GM18499 (cell line): ENCODE data around the gene RCOR1.
"Not testable (repeated sequence)": the region's sequence is repeated elsewhere in the genome, so short reads cannot be mapped to it uniquely, and the experiment has no call there.

Source experiments
- ATAC-seq: cut with Tn5 transposase; IDR thresholded peaks from one replicate; pipeline ENCODE4 v1.9.1; 2021; ENCODE audit warnings: moderate number of reproducible peaks; ENCODE audit not compliant: insufficient read depth, unreplicated experiment

RCOR1 gene

DNA sequence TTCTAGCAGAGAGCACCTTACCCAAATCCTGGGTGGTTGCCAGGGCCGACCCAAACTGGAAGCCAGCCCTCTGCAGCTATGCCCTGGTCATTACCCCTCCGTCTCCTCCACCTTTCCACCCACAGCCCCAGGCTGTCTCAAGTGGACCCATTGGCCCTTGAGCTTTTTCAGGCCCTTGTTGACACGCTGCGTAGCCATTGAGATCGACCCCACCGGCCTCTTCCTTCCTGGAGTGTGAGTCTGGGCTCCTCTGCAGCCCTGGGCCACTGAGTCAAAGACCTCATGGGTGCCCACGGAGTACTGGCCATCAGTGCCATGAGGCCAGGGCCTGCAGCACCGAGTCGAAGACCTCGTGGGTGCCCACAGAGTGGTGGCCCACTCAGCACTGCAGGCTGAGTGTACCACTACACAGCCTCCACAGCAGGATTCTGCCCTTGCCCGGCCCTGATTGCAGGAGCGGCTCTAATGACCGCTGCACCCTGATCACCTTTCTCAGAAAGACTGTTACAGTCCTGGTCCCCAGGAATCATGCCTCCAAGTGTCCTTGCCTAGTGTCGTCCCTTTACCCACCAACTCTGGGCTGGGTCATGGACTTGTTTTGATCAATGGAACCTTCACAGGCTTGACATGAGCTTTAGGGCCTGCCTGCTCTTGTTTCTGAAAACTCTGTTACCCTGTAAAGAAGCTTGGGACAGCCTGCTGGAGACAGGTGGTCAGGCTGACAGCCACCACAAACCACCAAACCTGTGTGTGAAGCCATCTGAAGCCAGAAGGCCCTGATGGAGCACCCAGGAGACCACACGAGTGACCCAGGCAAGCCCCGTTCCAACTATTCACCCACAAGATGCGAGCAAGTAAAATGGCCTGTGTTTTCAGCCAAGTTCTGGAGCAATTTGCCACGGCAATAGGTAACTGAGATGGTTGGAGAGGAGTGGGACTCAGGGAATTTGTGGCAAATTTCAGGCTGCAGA lies 145.2 kb downstream of the RCOR1 start:
- no peak for ATAC-seq

DNA sequence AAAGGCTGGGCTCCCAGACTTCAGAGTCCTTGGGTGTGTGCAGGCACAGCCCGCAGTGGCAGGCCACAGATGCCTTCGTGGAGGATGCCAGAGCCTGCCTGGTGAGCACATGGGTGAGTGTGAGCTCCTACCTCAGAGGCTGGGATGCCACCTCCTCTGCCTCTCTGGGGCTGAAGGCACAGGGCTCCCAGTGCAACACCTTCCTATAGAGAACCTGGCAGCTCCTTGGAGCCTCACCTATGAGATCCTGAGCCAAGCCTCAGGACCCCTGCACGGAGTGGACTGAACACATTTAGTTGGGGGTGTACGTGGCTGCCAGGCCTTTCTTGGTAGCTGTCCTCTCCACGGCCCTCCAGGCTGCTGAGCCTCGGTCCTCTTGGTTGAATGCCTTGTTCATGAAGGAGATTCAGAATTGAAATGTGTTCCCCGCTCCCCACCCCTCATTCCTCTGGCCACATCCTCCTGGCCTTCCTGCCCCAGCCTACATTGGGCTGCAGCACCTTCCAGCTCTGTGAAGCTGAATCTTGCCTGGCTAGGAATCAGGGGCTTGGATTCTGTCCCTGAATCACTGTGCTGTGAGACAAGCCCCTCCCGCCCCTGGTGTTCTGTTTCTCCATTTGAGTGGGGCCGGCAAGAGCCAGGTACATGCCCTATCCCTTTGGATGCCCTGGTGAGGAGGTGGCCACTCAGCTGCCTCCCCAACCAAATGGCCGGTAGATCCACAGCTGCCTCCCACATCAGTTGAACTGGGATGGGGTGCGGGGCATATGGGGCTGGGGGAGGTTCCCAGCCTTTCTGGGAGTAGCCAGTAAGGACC lies 146.1 kb downstream of the RCOR1 start:
- no peak for ATAC-seq

DNA sequence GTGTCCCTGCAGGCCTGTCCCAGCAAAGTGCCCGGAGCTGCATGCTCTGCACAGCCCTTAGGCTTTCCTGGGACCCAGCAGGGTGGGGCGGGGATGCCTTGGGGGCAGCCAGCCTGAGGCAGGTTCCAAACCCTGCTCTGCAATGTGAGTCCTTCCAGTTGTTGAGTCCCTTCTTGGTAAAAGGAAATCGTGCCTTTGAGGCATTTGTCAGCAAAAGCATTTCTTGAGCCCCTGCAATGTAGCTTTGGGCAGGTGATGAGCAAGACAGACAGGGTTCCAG lies 146.7 kb downstream of the RCOR1 start:
- no peak for ATAC-seq

DNA sequence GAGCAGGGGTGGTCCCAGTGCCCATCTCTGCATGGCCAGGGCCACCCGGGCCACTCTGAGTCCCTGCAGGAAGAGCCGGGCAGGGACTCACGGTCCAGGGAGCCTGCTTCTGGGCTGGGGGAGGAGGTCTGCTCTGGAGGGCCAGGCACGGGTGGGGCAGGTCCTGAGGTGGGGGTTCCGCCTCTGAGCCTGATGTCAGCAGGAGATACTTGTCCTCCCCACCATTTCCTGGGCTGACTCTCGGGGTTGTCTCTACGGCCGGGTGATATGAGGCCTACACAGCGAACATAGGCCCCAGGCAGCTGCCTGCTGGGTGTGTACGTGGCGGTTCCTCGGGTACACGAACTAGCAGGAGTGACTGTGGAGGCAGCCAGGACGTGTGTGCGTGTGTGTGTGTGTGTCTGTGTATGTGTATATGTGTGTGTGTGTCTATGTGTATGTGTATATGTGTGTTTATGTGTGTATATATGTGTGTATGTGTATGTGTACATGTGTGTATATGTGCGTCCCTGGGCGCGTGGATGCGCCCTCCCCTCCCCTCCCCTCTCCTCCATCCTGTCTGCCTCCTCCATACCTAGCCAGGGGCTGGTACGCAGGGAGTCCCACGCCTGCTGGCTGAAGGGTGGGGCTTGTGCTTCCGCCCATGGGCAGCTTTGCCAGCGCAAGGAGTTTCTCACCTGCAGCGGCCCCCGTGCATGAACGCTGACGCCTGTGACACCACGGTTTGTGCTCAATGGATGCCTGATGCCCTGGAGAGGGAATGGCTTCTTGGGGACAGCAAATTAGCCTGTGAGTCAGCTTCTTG lies 154.4 kb downstream of the RCOR1 start:
- ATAC-seq = no peak

DNA sequence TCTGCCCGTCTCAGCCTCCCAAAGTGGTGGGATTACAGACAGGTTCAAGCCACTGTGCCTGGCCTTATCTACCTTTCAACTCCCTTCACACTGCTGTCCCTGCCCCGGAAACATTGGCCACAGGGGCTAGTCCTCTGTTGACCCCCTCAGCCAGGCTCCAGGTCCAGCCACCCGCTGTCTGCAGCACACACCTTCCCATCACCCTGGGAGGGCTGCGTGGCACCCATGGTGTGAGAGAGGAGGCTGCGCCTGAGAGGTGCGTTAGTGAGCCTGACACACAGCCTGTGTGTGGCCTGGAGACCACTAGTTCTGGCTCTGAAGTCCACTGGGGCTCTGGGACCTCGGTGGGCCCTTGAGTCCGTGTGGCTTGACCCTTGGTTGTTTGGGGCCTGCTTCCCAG lies 156.4 kb downstream of the RCOR1 start:
- ATAC-seq = no peak

DNA sequence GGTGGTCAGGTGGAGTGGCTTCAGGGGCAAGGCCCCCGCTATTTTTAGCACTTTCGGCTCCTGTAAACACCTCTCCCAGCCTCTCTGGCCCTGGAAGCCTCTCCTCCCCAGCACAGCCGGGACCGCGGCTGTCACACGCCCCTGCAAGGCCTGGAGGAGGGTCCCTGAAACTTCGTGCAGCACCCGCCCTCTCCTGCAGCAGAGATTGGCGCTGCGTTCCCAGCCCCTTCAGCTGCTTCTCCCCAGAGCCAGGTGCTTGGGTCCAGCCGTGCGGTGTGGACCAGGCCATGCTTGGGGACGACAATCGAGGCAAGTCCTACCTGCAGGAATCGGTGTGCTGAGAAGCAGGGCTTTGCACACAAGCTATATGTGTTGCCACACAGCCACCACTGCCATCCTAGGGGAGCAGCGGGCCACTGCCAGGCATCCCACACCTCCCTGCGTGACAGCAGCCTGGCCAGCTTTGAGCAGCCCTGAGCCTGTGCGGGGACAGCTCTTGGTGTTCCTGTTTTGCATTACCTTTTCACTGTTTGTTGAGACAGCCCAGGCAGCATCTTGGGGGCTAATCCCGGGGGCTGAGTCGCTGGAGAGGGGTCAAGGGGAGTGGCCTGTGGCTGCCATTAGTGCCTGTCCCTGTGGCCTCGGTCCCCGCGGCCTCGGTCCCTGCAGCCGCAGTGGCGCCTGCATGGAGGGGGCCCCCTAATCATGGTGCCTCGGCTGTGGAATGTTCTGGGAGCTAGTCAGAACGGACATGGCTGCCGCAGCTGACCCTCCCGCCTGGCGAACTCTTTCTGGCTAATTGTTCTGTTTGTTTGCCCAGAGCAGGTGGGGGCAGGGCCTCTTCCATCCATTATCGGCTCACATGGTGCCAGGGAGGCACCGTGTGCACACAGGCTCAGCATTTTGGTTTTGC lies 157.2 kb downstream of the RCOR1 start:
- ATAC-seq = no peak

DNA sequence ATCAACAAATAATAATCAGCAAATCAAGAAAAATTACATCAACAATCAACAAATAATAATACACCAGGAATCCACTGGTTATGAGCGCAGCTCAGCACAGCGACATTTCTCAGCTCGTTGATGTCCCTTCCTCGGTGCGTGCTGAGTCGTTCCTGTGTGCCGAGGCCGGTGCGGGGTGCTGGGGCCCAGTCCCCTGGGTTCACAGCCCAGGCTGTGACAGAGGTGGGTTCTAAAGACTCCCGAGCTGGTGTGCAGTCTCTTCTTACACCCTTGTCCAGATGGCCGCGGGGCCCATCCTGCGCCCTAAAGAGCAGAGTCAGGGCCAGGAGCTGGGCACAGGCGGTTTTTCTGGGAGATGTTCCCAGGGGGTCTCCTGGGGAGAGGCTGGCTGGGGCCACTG lies 157.9 kb downstream of the RCOR1 start:
- no peak for ATAC-seq

DNA sequence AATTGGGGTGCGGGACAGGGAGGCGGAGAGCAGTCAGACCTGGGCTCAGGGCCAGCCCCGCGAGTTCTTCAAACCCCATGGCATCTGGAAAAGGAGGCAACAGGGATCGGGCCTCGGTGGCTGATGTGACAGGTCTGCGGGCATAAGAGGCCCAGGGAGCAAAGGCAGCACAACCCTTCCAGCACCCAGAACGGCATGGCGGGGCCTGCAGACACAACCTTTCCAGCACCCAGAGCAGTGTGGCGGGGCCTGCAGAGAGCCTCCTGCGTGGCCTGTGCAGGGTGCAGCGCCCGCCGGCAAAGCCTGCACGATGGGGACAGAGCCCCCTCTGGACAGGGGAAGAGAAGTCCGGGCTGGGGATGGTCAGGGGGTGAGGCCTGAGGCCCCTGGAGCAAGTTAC lies 158.6 kb downstream of the RCOR1 start:
- no peak for ATAC-seq

DNA sequence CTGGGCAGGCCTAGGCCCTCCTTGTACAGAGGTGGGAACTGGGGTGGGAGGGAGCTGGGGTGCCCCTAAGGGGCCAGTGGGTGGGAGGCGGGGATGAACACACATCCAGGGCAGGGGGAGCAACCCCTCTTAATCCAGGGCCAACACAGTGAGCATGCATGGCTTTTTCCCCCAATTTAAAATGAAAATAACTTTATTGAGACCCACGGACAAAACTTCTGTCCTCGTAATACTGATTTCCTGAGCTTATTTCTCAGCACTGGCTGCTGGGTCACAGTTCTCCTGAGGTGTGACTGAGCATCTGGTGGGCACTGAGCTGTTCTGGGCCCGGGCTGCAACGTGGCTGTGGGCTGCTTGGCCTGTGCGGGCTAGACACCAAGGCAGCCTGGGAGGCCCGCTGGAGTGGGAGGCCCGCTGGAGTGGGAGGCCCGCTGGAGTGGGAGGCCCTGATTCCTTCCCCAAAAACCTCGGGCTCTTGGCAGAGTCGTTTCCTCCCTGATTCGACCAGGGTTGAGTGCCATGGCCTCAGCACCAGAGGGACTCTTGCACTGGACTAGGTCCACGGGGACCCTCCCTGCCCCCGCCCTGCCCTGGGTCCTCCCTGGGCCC lies 159.9 kb downstream of the RCOR1 start:
- ATAC-seq = no peak

DNA sequence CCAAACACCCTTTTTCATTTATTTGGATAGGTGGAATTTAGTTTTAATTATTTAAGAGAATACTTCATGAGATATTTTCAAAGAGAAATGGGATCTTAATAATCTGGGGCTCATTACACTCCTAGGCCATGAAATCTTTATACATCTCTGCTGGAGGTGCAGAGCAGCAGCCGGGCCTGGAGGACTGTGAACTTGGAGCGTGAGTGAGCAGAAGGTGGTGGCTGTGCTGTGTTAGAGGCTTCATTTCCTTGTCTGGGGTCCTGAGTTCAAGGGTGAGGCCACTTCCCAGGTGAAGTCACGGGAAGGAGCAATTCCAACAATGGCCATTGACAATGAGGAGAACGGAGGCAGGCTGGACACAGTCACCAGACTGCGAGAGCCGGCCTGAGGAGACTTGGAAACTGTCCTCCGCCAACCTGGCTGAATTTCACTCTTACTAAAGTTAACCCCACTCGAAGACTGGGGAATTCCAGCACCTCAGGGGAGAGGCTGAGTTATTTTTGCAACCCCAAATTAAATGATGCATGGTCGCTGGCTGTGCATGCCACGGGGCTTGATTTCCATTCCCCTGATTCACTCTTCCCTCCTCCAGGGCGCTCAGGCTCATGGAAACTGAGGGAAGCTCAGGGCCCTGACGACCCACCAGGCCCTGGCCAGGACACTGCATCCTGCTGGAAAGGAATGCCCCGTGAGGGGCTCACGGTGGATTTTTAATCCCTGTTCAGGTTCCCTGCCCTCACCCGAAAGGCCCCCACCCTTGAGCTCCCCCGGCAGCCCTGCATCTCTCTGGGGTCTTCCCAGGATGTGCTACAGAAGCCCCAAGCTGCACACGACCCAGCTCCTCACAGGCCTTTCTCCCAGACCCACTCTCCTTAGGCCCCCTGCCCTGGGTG lies 162.2 kb downstream of the RCOR1 start:
- ATAC-seq = no peak

DNA sequence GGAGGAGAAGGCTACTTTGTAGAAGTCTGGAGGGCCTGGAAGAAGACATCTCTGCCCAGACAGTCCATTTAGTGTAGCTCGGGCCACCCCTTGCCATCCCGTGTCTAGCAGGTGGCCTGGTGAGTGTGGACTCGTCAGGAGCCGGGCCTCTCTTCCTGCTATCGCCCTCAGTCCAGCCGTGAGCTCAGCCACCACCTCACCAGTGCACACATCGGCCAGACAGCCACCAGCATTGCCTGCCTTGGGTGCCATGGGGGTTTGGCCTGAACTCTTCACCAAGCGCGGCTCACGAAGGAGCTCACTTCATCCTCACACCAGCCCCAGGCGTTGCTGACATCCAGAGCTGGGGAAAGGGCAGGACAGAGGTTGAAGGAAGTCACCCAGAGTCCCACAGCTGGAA lies 165.2 kb downstream of the RCOR1 start:
- ATAC-seq = no peak

DNA sequence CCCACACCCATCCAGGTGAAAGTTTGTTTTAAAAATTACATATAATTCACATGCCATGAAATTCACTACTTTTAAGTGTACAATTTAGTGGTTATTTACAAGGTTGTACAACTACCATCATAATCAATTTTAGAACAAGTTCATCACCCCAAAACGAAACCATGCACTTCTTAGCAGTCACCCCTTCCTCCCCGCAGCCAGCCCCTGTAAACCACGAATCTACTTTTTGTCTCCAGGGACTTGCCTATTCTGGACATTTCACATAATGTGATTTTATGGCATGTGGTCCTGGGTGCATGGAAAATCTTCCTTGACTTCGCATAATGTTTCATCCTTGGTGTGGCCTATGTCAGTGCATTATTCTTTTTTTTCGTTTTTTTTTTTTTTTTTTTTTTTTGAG lies 165.6 kb downstream of the RCOR1 start:
- no peak for ATAC-seq

DNA sequence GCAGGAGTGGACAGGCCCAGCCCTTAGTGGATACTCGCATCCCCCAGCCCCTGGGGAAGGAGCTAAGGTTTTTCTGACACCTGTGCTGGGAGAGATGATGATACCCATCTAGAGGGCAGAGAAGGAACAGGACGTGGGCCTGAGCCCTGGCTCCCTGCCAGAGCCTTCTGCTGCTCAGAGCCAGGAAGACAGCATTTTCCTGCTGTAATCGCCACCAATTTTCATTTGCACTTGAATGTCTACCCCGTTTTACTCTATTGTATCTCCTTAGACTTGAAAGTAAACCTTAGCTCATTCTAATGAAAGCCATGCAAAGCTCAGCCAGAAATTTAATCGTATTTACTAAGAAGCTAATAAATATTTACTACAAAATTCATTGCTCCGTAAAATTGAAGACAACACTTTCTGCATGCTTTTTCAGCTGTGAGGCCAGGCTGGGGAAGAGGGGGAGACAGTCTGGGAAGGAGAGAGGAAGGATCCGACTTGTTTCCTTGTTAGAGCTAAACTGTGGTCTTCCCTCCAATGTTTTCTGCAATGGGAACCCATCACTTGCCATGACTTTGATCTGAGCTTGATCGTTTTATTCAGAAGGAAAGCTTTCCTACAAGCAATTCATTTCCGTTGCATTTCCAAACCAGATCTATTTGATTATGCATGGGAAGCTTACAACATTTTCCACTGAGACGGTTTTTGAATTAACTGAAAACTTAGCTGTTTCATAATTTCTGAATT lies 167.2 kb downstream of the RCOR1 start:
- ATAC-seq = no peak

DNA sequence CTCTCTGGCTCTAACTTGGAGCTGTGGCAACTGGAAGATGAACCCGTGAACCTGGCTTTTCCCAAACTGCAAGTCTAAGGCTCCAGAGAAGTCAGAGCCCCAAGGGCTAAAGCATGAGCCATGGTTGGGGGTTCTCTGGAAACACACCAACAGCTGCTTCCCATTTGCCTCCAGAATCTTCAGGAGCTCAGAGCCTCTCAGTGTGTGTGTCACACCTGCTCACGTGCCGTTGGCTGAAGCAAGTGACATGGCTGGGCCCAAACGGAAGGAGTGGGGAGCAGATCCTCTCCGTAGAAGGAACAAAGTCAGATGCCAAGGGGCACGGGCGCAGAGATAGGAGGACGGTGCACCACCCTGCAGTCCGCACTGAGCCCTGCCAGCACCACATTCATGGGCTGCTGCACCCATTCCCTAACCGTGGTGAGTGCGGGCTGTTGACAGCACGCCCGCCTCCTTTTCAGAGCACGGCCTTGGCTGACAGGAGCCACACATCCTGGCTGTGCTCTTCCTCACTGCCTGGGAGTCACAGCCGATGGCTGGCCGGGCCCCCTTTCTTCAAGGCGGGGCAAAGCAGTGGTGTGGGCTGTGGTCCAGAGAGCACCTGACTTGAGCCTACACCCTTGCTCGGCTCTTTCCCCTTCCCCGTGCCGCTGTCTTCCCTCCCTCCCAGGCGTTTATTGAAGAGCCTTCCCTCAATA lies 168.2 kb downstream of the RCOR1 start:
- no peak for ATAC-seq

DNA sequence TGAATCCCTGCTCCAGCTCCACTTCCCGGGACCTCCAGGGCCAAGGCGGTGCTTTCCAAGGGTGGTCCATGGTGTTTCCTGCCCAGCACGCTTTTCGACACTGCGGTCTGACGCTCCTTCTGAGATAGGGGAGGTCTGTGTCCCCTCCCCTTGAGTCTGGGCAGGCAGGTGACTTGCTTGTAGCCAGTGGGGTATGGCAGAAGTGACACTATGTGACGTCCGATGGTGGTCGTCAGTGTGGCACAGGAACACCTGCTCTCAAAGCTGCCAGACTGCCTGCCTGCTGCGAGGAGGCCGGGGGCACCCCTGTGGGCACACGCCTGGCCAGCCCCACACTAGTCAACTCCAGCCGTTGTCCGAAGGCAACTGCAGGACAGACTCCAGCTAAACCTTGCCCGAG lies 168.8 kb downstream of the RCOR1 start:
- ATAC-seq = no peak

DNA sequence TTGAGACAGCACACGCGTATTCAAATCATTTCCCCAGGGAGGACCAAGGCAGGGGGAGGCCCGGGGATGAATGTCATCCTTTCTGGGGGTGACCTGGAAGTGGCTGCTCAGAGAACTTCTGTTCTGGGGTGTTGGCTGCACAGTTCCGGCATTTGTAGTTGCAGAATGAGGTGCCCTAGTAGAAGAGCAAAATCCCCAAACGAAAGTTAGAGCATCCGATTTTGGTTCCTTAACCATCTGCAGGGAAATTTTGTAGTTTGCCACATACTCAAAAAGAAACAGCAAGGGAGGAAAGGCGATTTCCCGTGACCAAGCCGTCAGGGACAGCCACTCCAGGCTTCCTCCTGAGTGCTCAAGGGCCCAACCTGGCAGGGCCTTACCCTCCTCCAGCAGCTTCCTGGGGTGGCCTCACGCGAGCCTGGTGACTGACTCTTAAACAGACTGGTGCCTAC lies 171.8 kb downstream of the RCOR1 start:
- ATAC-seq = no peak

DNA sequence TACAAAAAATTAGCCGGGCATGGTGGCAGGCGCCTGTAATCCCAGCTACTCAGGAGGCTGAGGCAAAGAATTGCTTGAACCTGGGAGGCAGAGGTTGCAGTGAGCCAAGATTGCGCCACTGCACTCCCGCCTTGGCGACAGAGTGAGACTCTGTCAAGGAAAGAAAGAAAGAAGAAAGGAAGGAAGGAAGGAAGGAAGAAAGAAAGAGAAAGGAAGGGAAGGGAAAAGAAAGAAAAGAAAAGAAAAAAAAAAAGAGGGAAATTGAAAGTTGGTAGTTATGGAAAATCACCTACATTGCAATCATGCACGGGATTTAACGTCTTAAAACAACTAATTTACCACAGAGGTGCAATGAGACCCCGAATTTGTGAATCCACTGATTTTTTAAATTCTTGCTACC lies 173.3 kb downstream of the RCOR1 start:
- not testable (repeated sequence) for ATAC-seq
